Transverse colon (tissue), 4 donors: ENCODE measurements around the gene SNX1. TPM values are rescaled to one million over a fixed set of nuclear protein-coding genes. Genes with fewer than 3 reads are reported as not detected.
"Not testable (repeated sequence)": the region's sequence is repeated elsewhere in the genome, so short reads cannot be mapped to it uniquely, and the experiment has no call there.

Experiments
- DNase-seq: peaks from one replicate; pipeline ENCODE4 v3.0.0-alpha.2; 2019
- H3K27ac ChIP-seq, 4 donors: fragments of 200-600 bp; sonication (generic); 2 replicates each; pipeline ENCODE4 v1.5.1; 2016 to 2018; ENCODE audit warnings: inconsistent platforms in 4 of 4
- H3K27me3 ChIP-seq: fragments of 200-600 bp; sonication (generic); 2 replicates; pipeline ENCODE4 v1.5.1; 2017; ENCODE audit warnings: inconsistent platforms
- H3K36me3 ChIP-seq, 4 donors: fragments of 200-600 bp; sonication (generic); 2 replicates each; pipeline ENCODE4 v1.5.1; 2017 to 2019; ENCODE audit warnings: inconsistent platforms in 4 of 4
- H3K4me1 ChIP-seq, 4 donors: fragments of 200-600 bp; sonication (generic); 2 replicates each; pipeline ENCODE4 v1.5.1; 2017 to 2020; ENCODE audit warnings: inconsistent platforms in 4 of 4
- H3K4me3 ChIP-seq, 4 donors: fragments of 200-600 bp; sonication (generic); 1 replicate in 1 of 4; 2 replicates in 3 of 4; pipeline versions ENCODE4 v1.5.1 to v1.6.1; 2017 to 2019; ENCODE audit warnings: inconsistent platforms in 4 of 4
- H3K9me3 ChIP-seq, 2 donors: fragments of 200-600 bp; sonication (generic); 2 replicates each; pipeline ENCODE4 v1.5.1; 2017 to 2019; ENCODE audit warnings: inconsistent platforms in 2 of 2
- CTCF ChIP-seq, 5 experiments: fragments of 200-600 bp in 3 of 5; fragments of 450-650 bp in 2 of 5; sonication (generic) in 3 of 5; IDR thresholded peaks; 1 replicate in 2 of 5; 2 replicates in 3 of 5; pipeline ENCODE4 v1.5.1; 2016 to 2017; ENCODE audit warnings: antibody characterized with exemption in 5 of 5, inconsistent platforms in 3 of 5, mild to moderate bottlenecking in 2 of 5, moderate library complexity in 1 of 5
- EP300 ChIP-seq: sonication (generic); formaldehyde crosslinking; IDR thresholded peaks from one replicate; pipeline ENCODE4 v1.6.1; 2017; ENCODE audit warnings: antibody characterized with exemption, low read depth
- POLR2A ChIP-seq: fragments of 450-650 bp; IDR thresholded peaks from one replicate; pipeline ENCODE4 v1.6.1; 2016; ENCODE audit warnings: antibody characterized with exemption, mild to moderate bottlenecking, moderate library complexity
- POLR2AphosphoS5 ChIP-seq, 3 donors: sonication (generic); formaldehyde crosslinking; IDR thresholded peaks; one replicate each; pipeline ENCODE4 v1.6.1; 2016; ENCODE audit warnings: antibody characterized with exemption in 3 of 3
- whole genome bisulfite sequencing, 2 donors: methylation state at CpG; one replicate each; pipeline ENCODE4 v1.1.5; 2018; ENCODE audit warnings: low coverage in 1 of 2; 5-methylcytosine and 5-hydroxymethylcytosine counted together
- in situ Hi-C, 4 donors: fragments of 200-750 bp; cut with MboI; loops; one replicate each; pipeline versions ENCODE4 v1.15.0 to v1.15.1; 2017; ENCODE audit warnings: low sequenced_read_pairs in 3 of 4, low pct_ligation_motif_present in 1 of 4, low pct_unique_long_range_greater_than_20kb in 1 of 4
- intact Hi-C: fragments of 100-400 bp; cut with DNase I; formaldehyde crosslinking; loops from one replicate; pipeline ENCODE4 v1.15.1; 2023; ENCODE audit warnings: low total_unique reads
- total RNA-seq, 4 donors: library from RNA; depleted of rRNA; stranded (reverse); fragments of >200 nt; gene quantifications; one replicate each; pipeline ENCODE4 v1.1.0, GENCODE V29; 2016

SNX1 gene
- total RNA-seq, 4 donors from 2014 or later: 42.4 to 91.0 (median 65.4) TPM

DNA sequence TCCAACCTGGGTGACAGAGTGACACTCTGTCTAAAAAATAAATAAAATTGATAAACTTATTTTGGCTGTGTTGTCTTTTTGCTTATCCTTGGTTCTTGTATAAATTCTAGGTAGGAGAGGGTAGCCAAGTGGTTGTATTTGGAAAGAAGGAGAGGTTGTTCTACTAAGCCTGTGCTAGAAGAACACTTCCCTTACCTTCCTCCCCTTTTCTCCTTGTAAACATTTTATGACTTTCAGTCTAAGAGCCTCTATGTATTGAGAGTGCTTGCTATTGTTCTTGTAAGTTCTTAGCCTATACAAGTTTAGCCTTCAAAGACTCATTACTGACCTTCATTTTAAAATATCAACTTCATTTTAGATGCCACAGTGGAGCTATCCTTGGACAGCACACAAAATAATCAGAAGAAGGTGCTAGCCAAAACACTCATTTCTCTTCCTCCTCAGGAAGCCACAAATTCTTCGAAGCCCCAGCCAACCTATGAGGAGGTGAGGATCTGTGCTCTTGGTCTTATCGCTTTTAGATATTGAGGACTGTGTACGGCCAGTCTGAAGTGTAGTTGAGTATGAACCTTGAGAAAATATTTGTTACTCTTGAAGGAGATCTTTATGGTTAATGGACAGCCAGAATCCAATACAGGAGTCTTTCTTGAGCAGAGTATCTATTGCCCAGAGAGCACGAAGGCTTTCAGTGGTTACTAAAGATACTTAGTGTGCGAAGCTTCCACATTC is 22.1 kb downstream of the SNX1 start:
- Histone ChIP-seq H3K27ac (no peak overlapping the region), H3K4me1 (no peaks in the 10 kb centered on the region), H3K36me3 (peaks cover 0 to 83% (median 35%) of the 10 kb centered on the region in 4 donors), H3K27me3 (no peaks in the 10 kb centered on the region), H3K4me3 (no peak overlapping the region), H3K9me3 (no peaks in the 10 kb centered on the region)
- DNase-seq: no peak
- intact Hi-C loops (no loop called here), in situ Hi-C loops (no loop called here)
- TF ChIP-seq POLR2A (no peak), CTCF (IDR thresholded peaks at IDR 0.05) (no peak), POLR2AphosphoS5 (IDR thresholded peaks at IDR 0.05) (no peak), EP300 (no peak)
- 90 to 92% methylated on average over 5 of the region's 5 CpGs for WGBS, 2 donors

GRCh38 chr15:64120322-64120721 is 24.5 kb downstream of the SNX1 start:
- H3K27ac ChIP-seq, in situ Hi-C loops, H3K4me3 ChIP-seq, H3K4me1 ChIP-seq, H3K27me3 ChIP-seq, DNase-seq, intact Hi-C loops, H3K9me3 ChIP-seq: not testable (repeated sequence)
- 99 to 100% methylated on average over 1 to 2 of the region's 2 CpGs for WGBS, 2 donors
- peaks cover 0 to 85% (median 31%) of the 10 kb centered on the region in 4 donors for H3K36me3 ChIP-seq

- no peak for DNase-seq
- intact Hi-C loops (no loop called here), in situ Hi-C loops (no loop called here)
- Histone ChIP-seq H3K27ac (no peak overlapping the region), H3K4me1 (no peaks in the 10 kb centered on the region), H3K27me3 (no peaks in the 10 kb centered on the region), H3K36me3 (peaks cover 0 to 78% (median 32%) of the 10 kb centered on the region in 4 donors), H3K9me3 (no peaks in the 10 kb centered on the region), H3K4me3 (no peak overlapping the region)
- 86 to 90% methylated on average over 4 of the region's 4 CpGs for WGBS, 2 donors
- TF ChIP-seq CTCF (IDR thresholded peaks at IDR 0.05): no peak
- TF ChIP-seq POLR2AphosphoS5 (IDR thresholded peaks at IDR 0.05): no peak
- no peak for TF ChIP-seq POLR2A
- no peak for TF ChIP-seq EP300
These were observed 25.8 kb downstream of the SNX1 start for GRCh38 chr15:64121614-64122013.

DNA sequence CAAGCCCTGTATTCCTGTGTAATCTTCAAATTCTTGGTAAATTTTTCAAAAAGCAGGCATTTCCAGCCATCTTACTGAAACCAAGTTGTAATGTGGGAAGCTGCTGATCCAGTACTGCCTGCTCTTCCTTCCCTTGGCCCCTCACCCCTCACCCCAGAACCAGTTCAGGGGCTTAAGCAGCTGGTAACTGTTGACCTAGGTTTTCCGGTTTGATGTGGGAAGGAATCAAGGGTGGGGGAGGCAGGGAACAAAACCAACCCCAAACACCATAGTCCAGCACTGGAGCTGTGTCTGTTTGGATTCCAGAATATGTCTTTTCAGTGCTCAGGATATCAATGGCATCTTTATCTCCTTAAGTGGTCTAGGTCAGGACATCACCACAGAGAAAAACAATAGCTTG is 26.7 kb downstream of the SNX1 start:
- in situ Hi-C loops: no loop called here

More for the DNA sequence above, 26.7 kb downstream of the SNX1 start:
- Histone ChIP-seq H3K27me3 (no peaks in the 10 kb centered on the region), H3K27ac (no peak overlapping the region), H3K4me3 (no peak overlapping the region), H3K4me1 (no peaks in the 10 kb centered on the region), H3K9me3 (no peaks in the 10 kb centered on the region), H3K36me3 (peaks cover 0 to 79% (median 33%) of the 10 kb centered on the region in 4 donors)
- DNase-seq: no peak
- TF ChIP-seq POLR2AphosphoS5 (IDR thresholded peaks at IDR 0.05): no peak
- no peak for TF ChIP-seq POLR2A
- no peak for TF ChIP-seq EP300
- no peak for TF ChIP-seq CTCF (IDR thresholded peaks at IDR 0.05)
- 93% methylated on average over 1 of the region's 1 CpG; no CpG with 5 or more reads in 1 of the 2 donors for WGBS, 2 donors
- intact Hi-C loops: no loop called here
